CD4-positive, alpha-beta T cell (primary cell): ENCODE measurements around the gene STUB1. TPM values are rescaled to one million over a fixed set of nuclear protein-coding genes. Genes with fewer than 3 reads are reported as not detected.

ENCODE experiments used
- ATAC-seq: fragments of 200-7000 bp; cut with Tn5 transposase; one replicate; pipeline ENCODE4 v1.10.0; 2022; ENCODE audit warnings: mild to moderate bottlenecking; ENCODE audit not compliant: poor library complexity
- CTCF ChIA-PET: fragments of 350-600 bp; sonication (Branson Sonifier 250); formaldehyde crosslinking; loops from one replicate; lab custom pipeline; 2021; ENCODE audit warnings: antibody characterized with exemption, inconsistent platforms; lab: Charles Lee
- POLR2A ChIA-PET: fragments of 350-600 bp; sonication (Branson Sonifier 250); formaldehyde crosslinking; loops from one replicate; lab custom pipeline; 2021; ENCODE audit warnings: antibody characterized with exemption, inconsistent platforms; lab: Charles Lee
- DNase-seq, 14 experiments: peaks; one replicate each; pipeline ENCODE4 v3.0.0-alpha.2; 2013 to 2020; ENCODE audit warnings: mixed read lengths in 2 of 14
- H3K27ac ChIP-seq, 2 donors: one replicate each; pipeline versions ENCODE4 v1.5.1 to v1.7.0; 2013; ENCODE audit warnings: low read length in 2 of 2, low read depth in 1 of 2, mild to moderate bottlenecking in 1 of 2
- H3K27me3 ChIP-seq, 2 experiments: 1 replicate in 1 of 2; 2 replicates in 1 of 2; pipeline versions ENCODE4 v1.6.1 to v1.7.0; 2013; ENCODE audit warnings: low read length in 2 of 2, control low read depth in 1 of 2, mild to moderate bottlenecking in 1 of 2, moderate library complexity in 1 of 2; ENCODE audit not compliant: insufficient read depth in 2 of 2, control insufficient read depth in 1 of 2
- H3K36me3 ChIP-seq: one replicate; pipeline ENCODE4 v1.6.1; 2013; ENCODE audit warnings: low read length, control low read depth; ENCODE audit not compliant: insufficient read depth
- H3K4me1 ChIP-seq: one replicate; pipeline ENCODE4 v1.6.1; 2013; ENCODE audit warnings: low read length, control low read depth; ENCODE audit not compliant: insufficient read depth
- H3K4me3 ChIP-seq: one replicate; pipeline ENCODE4 v1.5.1; 2013; ENCODE audit warnings: mild to moderate bottlenecking, low read length, moderate library complexity
- H3K9me3 ChIP-seq, 2 experiments: 1 replicate in 1 of 2; 2 replicates in 1 of 2; pipeline versions ENCODE4 v1.6.1 to v1.7.0; 2013; ENCODE audit warnings: low read length in 2 of 2, mild to moderate bottlenecking in 2 of 2, control low read depth in 1 of 2, moderate library complexity in 1 of 2; ENCODE audit not compliant: control insufficient read depth in 1 of 2, insufficient read depth in 1 of 2
- H3K27ac Mint-ChIP-seq: one replicate; pipeline ENCODE4 v1.8.0; 2020; ENCODE audit warnings: mixed read lengths
- H3K27me3 Mint-ChIP-seq: one replicate; pipeline ENCODE4 v1.8.0; 2021; ENCODE audit warnings: mixed read lengths
- H3K36me3 Mint-ChIP-seq: one replicate; pipeline ENCODE4 v1.8.0; 2021; ENCODE audit warnings: low read depth, mixed read lengths
- H3K4me1 Mint-ChIP-seq: one replicate; pipeline ENCODE4 v1.8.0; 2021; ENCODE audit warnings: low read depth, mixed read lengths
- H3K4me3 Mint-ChIP-seq: one replicate; pipeline ENCODE4 v1.8.0; 2020; ENCODE audit warnings: mild to moderate bottlenecking, mixed read lengths
- H3K9me3 Mint-ChIP-seq: one replicate; pipeline ENCODE4 v1.8.0; 2020; ENCODE audit warnings: mixed read lengths
- CTCF ChIP-seq: fragments of 200-600 bp; IDR thresholded peaks from one replicate; pipeline ENCODE4 v1.8.0; 2022; ENCODE audit warnings: antibody characterized with exemption, mild to moderate bottlenecking
- intact Hi-C, 2 experiments: fragments of 100-400 bp; cut with DNase I in 1 of 2; cut with micrococcal nuclease in 1 of 2; formaldehyde crosslinking; loops; one replicate each; pipeline versions ENCODE4 v1.15.1 to v1.9.0; 2023 to 2025; cut with DNase I, micrococcal nuclease
- total RNA-seq, 174 experiments: library from RNA in 2 of 174; stranded (reverse) in 2 of 174; gene quantifications; one replicate each; pipeline ENCODE4 v1.2.3 and lab custom pipeline; 2021 to 2026

The STUB1 gene
- total RNA-seq, 2 experiments from 2014 or later = 46.9 to 53.9 TPM

GRCh38 chr16:719815-720446 lies 39.7 kb downstream of the STUB1 start:
- Histone ChIP-seq H3K36me3 (no peaks in the 10 kb centered on the region), H3K4me1 (peaks cover 48% of the 10 kb centered on the region), H3K9me3 (peaks cover 0 to 16% of the 10 kb centered on the region in 2 experiments), H3K27me3 (peaks cover 7 to 9% of the 10 kb centered on the region in 2 experiments), H3K4me3 (peak overlapping the region; percentile 63), H3K27ac (peak overlapping the region in 1 of 2 donors; percentile 35)
- Mint-ChIP-seq H3K27ac (peak overlapping the region; percentile 68), H3K9me3 (no peaks in the 10 kb centered on the region), H3K4me1 (peaks cover 21% of the 10 kb centered on the region), H3K4me3 (peak overlapping the region; percentile 87), H3K36me3 (no peaks in the 10 kb centered on the region), H3K27me3 (no peaks in the 10 kb centered on the region)
- intact Hi-C loops = no loop called here
- CTCF ChIA-PET = interaction anchor here (2.3 kb wide), 1 partner anchor 21 kb away, joined by 9 read pairs; the partner anchor contains the start of gene CIAO3
- TF ChIP-seq CTCF = no peak
- POLR2A ChIA-PET = interaction anchor here (0.6 to 2.5 kb wide), 10 partner anchors 8 to 245 kb away, joined by 3 to 20 read pairs (median 4); partner anchors contain the start of genes CIAO3 and STUB1
- ATAC-seq (no peak), DNase-seq (no peak)

- Histone ChIP-seq H3K27me3 (peaks cover 7 to 9% of the 10 kb centered on the region in 2 experiments), H3K4me1 (peaks cover 48% of the 10 kb centered on the region), H3K9me3 (peaks cover 0 to 16% of the 10 kb centered on the region in 2 experiments), H3K4me3 (peak overlapping the region; percentile 63), H3K36me3 (no peaks in the 10 kb centered on the region), H3K27ac (peak overlapping the region in 1 of 2 donors; percentile 35)
- no peak for TF ChIP-seq CTCF
- Mint-ChIP-seq H3K4me1 (peaks cover 21% of the 10 kb centered on the region), H3K27ac (peak overlapping the region; percentile 68), H3K4me3 (peak overlapping the region; percentile 87), H3K9me3 (no peaks in the 10 kb centered on the region), H3K27me3 (no peaks in the 10 kb centered on the region), H3K36me3 (no peaks in the 10 kb centered on the region)
- POLR2A ChIA-PET = interaction anchor here (0.6 to 2.5 kb wide), 14 partner anchors 8 to 688 kb away, joined by 3 to 20 read pairs (median 4); partner anchors contain the start of genes CHTF18, CIAO3, METTL26 and RPUSD1
- DNase-seq (peak in 4 of 14 experiments; percentile 55 to 67 (median 60)), ATAC-seq (peak; percentile 27)
- intact Hi-C loops = no loop called here
- CTCF ChIA-PET = interaction anchor here (0.7 to 2.3 kb wide), 2 partner anchors 10 to 20 kb away, joined by 3 to 9 read pairs; partner anchors contain the start of gene CIAO3
These were observed 40.3 kb downstream of the STUB1 start for GRCh38 chr16:720447-720989.

DNA sequence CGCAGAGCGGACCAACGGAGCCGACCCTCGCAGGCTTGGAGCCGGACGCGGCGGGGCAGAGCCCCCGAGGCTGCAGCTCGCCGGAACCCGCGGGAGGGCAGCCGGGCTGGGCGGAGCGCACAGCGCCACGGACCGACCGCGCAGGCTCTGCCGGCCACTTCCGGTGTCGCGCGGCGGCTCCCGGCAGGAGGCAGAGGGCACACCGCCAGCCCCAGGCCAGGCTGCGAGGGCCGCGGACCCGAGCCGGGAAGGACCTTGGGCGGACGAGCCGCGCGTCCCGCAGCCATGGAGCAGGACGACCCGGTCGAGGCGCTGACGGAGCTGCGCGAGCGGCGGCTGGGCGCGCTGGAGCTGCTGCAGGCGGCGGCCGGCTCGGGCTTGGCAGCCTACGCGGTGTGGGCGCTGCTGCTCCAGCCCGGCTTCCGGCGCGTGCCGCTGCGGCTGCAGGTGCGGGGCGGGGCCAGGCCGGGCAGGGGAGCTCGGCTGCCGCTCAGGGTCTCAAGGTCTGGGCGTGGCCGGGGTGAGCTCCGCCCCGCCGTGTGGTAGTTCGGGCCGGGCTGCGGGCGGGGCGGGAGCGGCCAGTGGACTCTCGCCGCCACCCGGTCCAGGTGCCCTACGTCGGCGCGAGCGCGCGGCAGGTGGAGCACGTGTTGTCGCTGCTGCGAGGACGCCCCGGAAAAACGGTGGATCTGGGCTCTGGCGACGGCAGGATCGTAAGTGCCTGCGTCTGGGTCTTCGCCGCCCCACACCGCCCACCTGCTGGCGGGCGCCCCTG lies 41.0 kb downstream of the STUB1 start, which contains the start of gene ANTKMT:
TSS of gene ANTKMT (plus strand) at position 157 of the 775 bp plus-strand sequence. CDS start at position 286, 129 bp downstream.
- H3K9me3 Mint-ChIP-seq = no peaks in the 10 kb centered on the region
- no peak for TF ChIP-seq CTCF
- H3K27ac Mint-ChIP-seq = peak within 1 kb of the TSS; percentile 68
- POLR2A ChIA-PET = interaction anchor here (0.8 to 2.5 kb wide), 13 partner anchors 10 to 687 kb away, joined by 3 to 20 read pairs (median 4); partner anchors contain the start of genes CHTF18, CIAO3, METTL26 and RPUSD1
- Histone ChIP-seq H3K27me3 (peaks cover 2 to 7% of the 10 kb centered on the region in 2 experiments), H3K36me3 (no peaks in the 10 kb centered on the region), H3K4me3 (peak within 1 kb of the TSS; percentile 63), H3K27ac (peak within 1 kb of the TSS in 1 of 2 donors; percentile 35), H3K4me1 (peaks cover 47% of the 10 kb centered on the region), H3K9me3 (peaks cover 0 to 13% of the 10 kb centered on the region in 2 experiments)
- intact Hi-C loops = no loop called here
- H3K27me3 Mint-ChIP-seq = no peaks in the 10 kb centered on the region
- H3K36me3 Mint-ChIP-seq = no peaks in the 10 kb centered on the region
- CTCF ChIA-PET = interaction anchor here (0.7 to 2.3 kb wide), 2 partner anchors 11 to 20 kb away, joined by 3 to 9 read pairs; partner anchors contain the start of gene CIAO3
- ATAC-seq = peak; percentile 75
- peak; percentile 31 to 89 (median 63) for DNase-seq
- H3K4me1 Mint-ChIP-seq = peaks cover 20% of the 10 kb centered on the region
- H3K4me3 Mint-ChIP-seq = peak within 1 kb of the TSS; percentile 87
